ENCODE data around the gene PRSS27.
"Not testable (repeated sequence)": the region's sequence is repeated elsewhere in the genome, so short reads cannot be mapped to it uniquely, and the experiment has no call there.

Gene PRSS27

GRCh38 chr16:2673066-2673999 is 46.7 kb downstream of the PRSS27 start:
- no peak for DNase-seq (ENCODE audit: low read depth, low spot score)

GRCh38 chr16:2671741-2672140 is 48.3 kb downstream of the PRSS27 start:
- no peak for DNase-seq (ENCODE audit: low read depth, low spot score)

GRCh38 chr16:2671193-2671592 is 48.8 kb downstream of the PRSS27 start:
- DNase-seq (ENCODE audit: low read depth, low spot score): not testable (repeated sequence)

GRCh38 chr16:2670017-2670416 is 50.0 kb downstream of the PRSS27 start:
- not testable (repeated sequence) for DNase-seq (ENCODE audit: low read depth, low spot score)

GRCh38 chr16:2669587-2669986 is 50.4 kb downstream of the PRSS27 start:
- not testable (repeated sequence) for DNase-seq (ENCODE audit: low read depth, low spot score)

- DNase-seq (ENCODE audit: low read depth, low spot score): not testable (repeated sequence)
Measured at GRCh38 chr16:2666671-2667070, 53.4 kb downstream of the PRSS27 start.

GRCh38 chr16:2664574-2664982 is 55.4 kb downstream of the PRSS27 start:
- no peak for DNase-seq (ENCODE audit: low read depth, low spot score)

GRCh38 chr16:2663553-2664546 is 56.2 kb downstream of the PRSS27 start:
- DNase-seq (ENCODE audit: low read depth, low spot score): no peak

All from iPS DF 19.7 (cell line).